H1 (cell line): ENCODE measurements around the gene KRT12. TPM values are rescaled to one million over a fixed set of nuclear protein-coding genes. Genes with fewer than 3 reads are reported as not detected.

Experiments
- CTCF ChIA-PET: fragments of 300-600 bp; sonication (Branson Sonifier 250); formaldehyde crosslinking; loops from one replicate; lab custom pipeline; 2021; ENCODE audit not compliant: partially characterized antibody; lab: Charles Lee
- POLR2A ChIA-PET: fragments of 300-600 bp; sonication (Branson Sonifier 250); formaldehyde crosslinking; loops from one replicate; lab custom pipeline; 2021; ENCODE audit warnings: inconsistent platforms; ENCODE audit not compliant: partially characterized antibody; lab: Charles Lee
- DNase-seq, 2 experiments: peaks; one replicate each; pipeline versions ENCODE4 v3.0.0 to v3.0.0-alpha.2; 2010 to 2022; ENCODE audit warnings: low spot score in 2 of 2, low read depth in 1 of 2, mixed read lengths in 1 of 2
- FAIRE-seq: peaks from 2 replicates; lab custom pipeline; 2011; peaks lifted over from hg19 to GRCh38; lab: Jason Lieb, UNC
- H2AFZ ChIP-seq: 2 replicates; pipeline ENCODE4 v1.8.1; 2012; ENCODE audit warnings: low read length, inconsistent platforms
- H2AK5ac ChIP-seq: 2 replicates; pipeline ENCODE4 v1.6.1; 2013; ENCODE audit warnings: low read depth, low read length
- H2BK120ac ChIP-seq: replicated peaks from 2 replicates; pipeline ENCODE3; 2013; ENCODE audit warnings: low read depth, low read length, inconsistent platforms
- H2BK12ac ChIP-seq: 2 replicates; pipeline ENCODE4 v1.6.1; 2013; ENCODE audit warnings: low read depth, low read length
- H2BK15ac ChIP-seq: 2 replicates; pipeline ENCODE4 v1.6.1; 2013; ENCODE audit warnings: low read length
- H2BK20ac ChIP-seq: 2 replicates; pipeline ENCODE4 v1.6.1; 2013; ENCODE audit warnings: low read length
- H2BK5ac ChIP-seq: 2 replicates; pipeline ENCODE4 v1.6.1; 2013; ENCODE audit warnings: low read depth, low read length
- H3K14ac ChIP-seq: 2 replicates; pipeline ENCODE4 v1.6.1; 2013; ENCODE audit warnings: inconsistent platforms; ENCODE audit not compliant: insufficient read length
- H3K18ac ChIP-seq: 2 replicates; pipeline ENCODE4 v1.6.1; 2013; ENCODE audit warnings: low read length; ENCODE audit errors: extremely low read depth
- H3K23ac ChIP-seq: 2 replicates; pipeline ENCODE4 v1.6.1; 2013; ENCODE audit warnings: inconsistent platforms; ENCODE audit not compliant: insufficient read length
- H3K23me2 ChIP-seq: 2 replicates; pipeline ENCODE4 v1.6.1; 2013; ENCODE audit warnings: low read depth, low read length
- H3K27ac ChIP-seq: 2 replicates; pipeline ENCODE4 v1.6.1; 2011; ENCODE audit warnings: low read depth, low read length, inconsistent platforms
- H3K27me3 ChIP-seq, 4 experiments: replicated peaks in 1 of 4; 1 replicate in 1 of 4; 2 replicates in 3 of 4; pipeline versions ENCODE4 v1.6.1 to v1.8.1; 2011 to 2013; ENCODE audit warnings: low read length in 3 of 4, mild to moderate bottlenecking in 3 of 4, inconsistent platforms in 2 of 4, mixed read lengths in 2 of 4, moderate library complexity in 1 of 4; ENCODE audit not compliant: control insufficient read depth in 3 of 4, insufficient read depth in 3 of 4; ENCODE audit errors: extremely low read depth in 1 of 4
- H3K36me3 ChIP-seq, 4 experiments: 2 replicates each; pipeline versions ENCODE4 v1.6.1 to v1.8.1; 2011 to 2013; ENCODE audit warnings: mild to moderate bottlenecking in 4 of 4, low read length in 3 of 4, moderate library complexity in 2 of 4, control low read depth in 1 of 4, inconsistent platforms in 1 of 4; ENCODE audit not compliant: insufficient read depth in 4 of 4, control insufficient read depth in 2 of 4
- H3K4ac ChIP-seq: replicated peaks from 2 replicates; pipeline ENCODE3; 2013; ENCODE audit warnings: low read length, low read depth, mixed read lengths, inconsistent platforms; ENCODE audit not compliant: insufficient read length
- H3K4me1 ChIP-seq, 4 experiments: replicated peaks in 1 of 4; 1 replicate in 1 of 4; 2 replicates in 3 of 4; pipeline versions ENCODE4 v1.6.1 to v1.8.1; 2011 to 2013; ENCODE audit warnings: low read length in 3 of 4, inconsistent platforms in 2 of 4, mixed read lengths in 1 of 4; ENCODE audit not compliant: insufficient read depth in 4 of 4, control insufficient read depth in 3 of 4
- H3K4me2 ChIP-seq, 2 experiments: 2 replicates each; pipeline versions ENCODE4 v1.6.1 to v1.8.1; 2011 to 2013; ENCODE audit warnings: low read depth in 2 of 2, low read length in 2 of 2, control low read depth in 1 of 2, inconsistent platforms in 1 of 2, mild to moderate bottlenecking in 1 of 2; ENCODE audit not compliant: insufficient read depth in 1 of 2
- H3K4me3 ChIP-seq, 4 experiments: fragments of 200-600, 300-600 bp in 1 of 4; sonication (generic), shearing (Covaris generic), sonication (Bioruptor Twin) in 1 of 4; 2 replicates each; pipeline versions ENCODE4 v1.5.1 to v1.8.1; 2011 to 2016; ENCODE audit warnings: low read length in 4 of 4, low read depth in 3 of 4, control low read depth in 2 of 4, inconsistent platforms in 2 of 4, mild to moderate bottlenecking in 2 of 4, mixed read lengths in 1 of 4, moderate library complexity in 1 of 4; ENCODE audit not compliant: insufficient read depth in 2 of 4; ENCODE audit errors: extremely low read depth in 1 of 4
- H3K56ac ChIP-seq: replicated peaks from 2 replicates; pipeline ENCODE3; 2013; ENCODE audit warnings: low read depth, mild to moderate bottlenecking, mixed read lengths, low read length, inconsistent platforms; ENCODE audit not compliant: insufficient read length
- H3K79me1 ChIP-seq: 2 replicates; pipeline ENCODE4 v1.6.1; 2013; ENCODE audit warnings: low read depth, low read length, control low read depth
- H3K79me2 ChIP-seq, 2 experiments: 2 replicates each; pipeline versions ENCODE4 v1.6.1 to v1.8.1; 2012 to 2013; ENCODE audit warnings: low read length in 2 of 2, mild to moderate bottlenecking in 2 of 2, inconsistent platforms in 1 of 2; ENCODE audit not compliant: insufficient read depth in 2 of 2, control insufficient read depth in 1 of 2
- H3K9ac ChIP-seq, 4 experiments: replicated peaks in 1 of 4; 1 replicate in 1 of 4; 2 replicates in 3 of 4; pipeline versions ENCODE4 v1.6.1 to v1.8.1; 2011 to 2013; ENCODE audit warnings: low read depth in 3 of 4, low read length in 3 of 4, control low read depth in 2 of 4, mild to moderate bottlenecking in 2 of 4, moderate library complexity in 2 of 4, inconsistent platforms in 1 of 4; ENCODE audit errors: extremely low read depth in 1 of 4
- H3K9me3 ChIP-seq, 2 experiments: 2 replicates each; pipeline versions ENCODE4 v1.6.1 to v1.8.1; 2012 to 2013; ENCODE audit warnings: mild to moderate bottlenecking in 2 of 2, moderate library complexity in 2 of 2, control low read depth in 1 of 2, inconsistent platforms in 1 of 2, low read depth in 1 of 2, low read length in 1 of 2, mixed read lengths in 1 of 2; ENCODE audit not compliant: insufficient read depth in 2 of 2
- H4K20me1 ChIP-seq, 2 experiments: replicated peaks in 1 of 2; 2 replicates each; pipeline versions ENCODE3 to v1.8.1; 2011 to 2013; ENCODE audit warnings: inconsistent platforms in 2 of 2, low read length in 2 of 2, mild to moderate bottlenecking in 1 of 2; ENCODE audit not compliant: insufficient read depth in 2 of 2, control insufficient read depth in 1 of 2
- H4K5ac ChIP-seq: 2 replicates; pipeline ENCODE4 v1.6.1; 2013; ENCODE audit warnings: low read length, low read depth, mixed read lengths, inconsistent platforms; ENCODE audit not compliant: insufficient read length
- H4K8ac ChIP-seq: 2 replicates; pipeline ENCODE4 v1.8.0; 2013; ENCODE audit warnings: mild to moderate bottlenecking, moderate library complexity, low read length, inconsistent platforms; ENCODE audit not compliant: insufficient read depth; ENCODE audit errors: extremely low read depth
- H4K91ac ChIP-seq: replicated peaks from 2 replicates; pipeline ENCODE3; 2013; ENCODE audit warnings: low read length, mixed read lengths, inconsistent platforms; ENCODE audit not compliant: insufficient read length
- SP4 ChIP-seq: IDR thresholded peaks from 2 replicates; pipeline ENCODE4 v1.6.1; 2012; ENCODE audit warnings: low read length, inconsistent platforms
- WGBS, 2 experiments: shearing (Covaris generic) in 1 of 2; methylation state at CpG; one replicate each; pipeline versions ENCODE4 v1.1.6 to v1.1.7; 2013 to 2015; ENCODE audit warnings: low lambda C conversion rate in 2 of 2, mixed read lengths in 2 of 2, inconsistent platforms in 1 of 2, low coverage in 1 of 2, missing lambda C conversion rate in 1 of 2; ENCODE audit not compliant: insufficient replicate concordance in 2 of 2, insufficient coverage in 1 of 2, insufficient read length in 1 of 2; ENCODE audit errors: extremely low coverage in 1 of 2, missing lambda C conversion rate in 1 of 2; 5-methylcytosine and 5-hydroxymethylcytosine counted together
- polyA plus RNA-seq, 7 experiments: library from polyadenylated mRNA; depleted of rRNA in 3 of 7; stranded (reverse) in 5 of 7; unstranded in 2 of 7; fragments of >200 nt in 5 of 7; fragments of 200-250 nt in 2 of 7; gene quantifications; 1 replicate in 5 of 7; 2 replicates in 1 of 7; 4 replicates in 1 of 7; pipeline versions ENCODE4 v1.2.1 to v1.2.3, GENCODE V29; 2011 to 2013; ENCODE audit warnings: missing spikeins in 2 of 7, mixed read lengths in 2 of 7
- total RNA-seq: library from RNA; stranded (reverse); fragmentation: NEBNext Ultra II Directional; extraction: Animal tissue kit (Norgen Biotek cat#: 25700); gene quantifications from 2 replicates; pipeline ENCODE4 v1.2.1, GENCODE V29; 2021

Gene KRT12
- total and polyA plus RNA-seq, 2 of the 8 experiments (the other 6 are each of a cell fraction or from before 2014, with no cell fraction given), result not detected

DNA sequence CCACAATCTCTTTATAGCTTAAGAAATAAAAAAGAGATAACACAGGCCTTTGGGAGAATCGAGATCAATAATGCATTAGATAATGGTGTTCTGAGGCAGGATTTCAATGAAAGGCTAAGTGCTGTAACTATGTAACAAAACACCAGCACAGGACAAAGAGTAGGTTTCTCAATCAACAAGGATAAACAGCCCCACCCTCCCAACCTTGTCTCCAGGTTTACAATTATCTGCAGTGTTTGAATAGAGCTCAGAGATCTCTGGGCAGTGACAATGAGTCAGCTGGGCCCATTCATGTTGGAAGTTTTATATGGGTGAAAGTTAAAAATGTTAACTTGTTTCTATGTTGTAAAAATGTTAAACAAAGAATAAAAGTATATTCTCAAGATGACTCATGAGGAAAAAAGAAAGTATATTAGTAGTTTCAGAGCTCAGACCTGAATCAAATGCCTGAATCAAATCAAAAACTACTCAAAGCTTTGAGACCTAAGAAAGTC lies 35.0 kb upstream of the KRT12 start:
- Histone ChIP-seq H4K5ac (no peak overlapping the region), H4K91ac (no peak overlapping the region), H2BK15ac (no peak overlapping the region), H3K4me3 (no peak overlapping the region), H3K4me1 (peaks cover 0 to 3% (median 0%) of the 10 kb centered on the region in 4 experiments; a peak in 1 of 7 replicates), H3K23me2 (no peaks in the 10 kb centered on the region; the same call in 1 of the 2 replicates), H3K4me2 (no peak overlapping the region), H2BK5ac (no peak overlapping the region), H2BK120ac (no peak overlapping the region), H4K8ac (no peak overlapping the region), H3K56ac (no peak overlapping the region), H3K9me3 (no peaks in the 10 kb centered on the region), H3K79me2 (no peaks in the 10 kb centered on the region), H3K4ac (no peak overlapping the region), H3K9ac (no peak overlapping the region), H3K14ac (no peak overlapping the region), H3K18ac (no peak overlapping the region), H3K27me3 (no peaks in the 10 kb centered on the region), H3K23ac (no peak overlapping the region), H4K20me1 (no peaks in the 10 kb centered on the region), H3K27ac (no peak overlapping the region), H2BK12ac (no peak overlapping the region), H2BK20ac (no peak overlapping the region), H2AK5ac (no peak overlapping the region), H3K36me3 (no peaks in the 10 kb centered on the region), H2AFZ (no peak overlapping the region), H3K79me1 (no peaks in the 10 kb centered on the region)
- ChIA-PET POLR2A (no interaction called here), CTCF (interaction anchor here (0.6 to 2.0 kb wide), 3 partner anchors 39 to 380 kb away, joined by 3 to 4 read pairs (median 3); no protein-coding TSS in a partner anchor)
- 90% methylated on average over 1 of the region's 1 CpG; no CpG with 5 or more reads in 1 of the 2 experiments for whole genome bisulfite sequencing, 2 experiments
- no peak for TF ChIP-seq SP4
- DNase-seq (no peak), FAIRE-seq (no peak)
